KMS-11 (cell line): Measurements from ENCODE around the gene CCDC188.
A peak's percentile ranks its signal among the peaks of the same experiment; 100 is the strongest.

Experiments
- H2AFZ ChIP-seq: fragments of 200-600 bp; sonication (generic); 2 replicates; pipeline ENCODE4 v1.6.1; 2016; ENCODE audit warnings: antibody characterized with exemption, mixed run types, low read depth
- H3K27ac ChIP-seq: fragments of 200-600 bp; sonication (generic); 2 replicates; pipeline ENCODE4 v1.6.1; 2016; ENCODE audit warnings: mild to moderate bottlenecking, mixed run types
- H3K27me3 ChIP-seq: fragments of 200-600 bp; sonication (generic); 2 replicates; pipeline ENCODE4 v1.6.1; 2017; ENCODE audit warnings: mild to moderate bottlenecking, low read depth, mixed run types, moderate library complexity; ENCODE audit not compliant: insufficient read depth
- H3K36me3 ChIP-seq: fragments of 200-600 bp; sonication (generic); 2 replicates; pipeline ENCODE4 v1.6.1; 2017; ENCODE audit warnings: mild to moderate bottlenecking, mixed run types; ENCODE audit not compliant: insufficient read depth
- H3K4me1 ChIP-seq: fragments of 200-600 bp; sonication (generic); 2 replicates; pipeline ENCODE4 v1.6.1; 2016; ENCODE audit warnings: mild to moderate bottlenecking, low read depth, mixed run types; ENCODE audit not compliant: poor library complexity, severe bottlenecking
- H3K4me2 ChIP-seq: fragments of 200-600 bp; sonication (generic); 2 replicates; pipeline ENCODE4 v1.7.0; 2016; ENCODE audit warnings: mild to moderate bottlenecking, mixed run types
- H3K4me3 ChIP-seq: fragments of 200-600 bp; sonication (generic); IDR thresholded peaks from 2 replicates; pipeline ENCODE4 v1.6.1; 2017; ENCODE audit warnings: low read depth, low read length, mixed read lengths; ENCODE audit not compliant: insufficient read depth
- H3K79me2 ChIP-seq: fragments of 200-600 bp; sonication (generic); 2 replicates; pipeline ENCODE4 v1.6.1; 2016; ENCODE audit warnings: low read depth, mixed run types; ENCODE audit not compliant: insufficient read depth
- H3K9ac ChIP-seq: fragments of 200-600 bp; sonication (generic); 2 replicates; pipeline ENCODE4 v1.6.1; 2016; ENCODE audit warnings: mild to moderate bottlenecking, mixed run types
- H4K20me1 ChIP-seq: fragments of 200-600 bp; sonication (generic); 2 replicates; pipeline ENCODE4 v1.6.1; 2016; ENCODE audit warnings: mild to moderate bottlenecking, mixed run types; ENCODE audit not compliant: insufficient read depth
- CTCF ChIP-seq: fragments of 200-600 bp; sonication (generic); conservative IDR thresholded peaks from 2 replicates; pipeline ENCODE4 v1.6.1; 2017; ENCODE audit warnings: low read depth, mild to moderate bottlenecking, antibody characterized with exemption, low read length, moderate library complexity, mixed read lengths

The CCDC188 gene

GRCh38 chr22:20135265-20135664, 15.6 kb downstream of the CCDC188 start:
- Histone ChIP-seq H3K4me2 (no peak overlapping the region), H2AFZ (no peak overlapping the region), H4K20me1 (no peaks in the 10 kb centered on the region), H3K4me3 (no peak overlapping the region), H3K27me3 (no peaks in the 10 kb centered on the region), H3K36me3 (no peaks in the 10 kb centered on the region), H3K4me1 (peaks cover 5% of the 10 kb centered on the region), H3K27ac (no peak overlapping the region), H3K79me2 (peaks cover 7% of the 10 kb centered on the region; the same call in 1 of the 2 replicates), H3K9ac (no peak overlapping the region)
- TF ChIP-seq CTCF, result no peak

GRCh38 chr22:20133930-20134549, 16.8 kb downstream of the CCDC188 start:
- Histone ChIP-seq H3K27ac (no peak overlapping the region), H3K79me2 (peaks cover 7% of the 10 kb centered on the region; the same call in 1 of the 2 replicates), H3K27me3 (no peaks in the 10 kb centered on the region), H3K4me3 (no peak overlapping the region), H3K36me3 (no peaks in the 10 kb centered on the region), H3K4me2 (no peak overlapping the region), H3K4me1 (peaks cover 12% of the 10 kb centered on the region), H4K20me1 (no peaks in the 10 kb centered on the region), H3K9ac (no peak overlapping the region), H2AFZ (no peak overlapping the region)
- no peak for TF ChIP-seq CTCF

GRCh38 chr22:20132686-20133246, 18.1 kb downstream of the CCDC188 start:
- Histone ChIP-seq H3K79me2 (peaks cover 7% of the 10 kb centered on the region; the same call in 1 of the 2 replicates), H3K9ac (peak overlapping the region; percentile 30; the same call in 1 of the 2 replicates), H3K4me2 (peak overlapping the region; percentile 76), H3K36me3 (no peaks in the 10 kb centered on the region), H4K20me1 (peaks cover 4% of the 10 kb centered on the region; the same call in 1 of the 2 replicates), H3K27me3 (no peaks in the 10 kb centered on the region), H2AFZ (no peak overlapping the region), H3K4me1 (peaks cover 17% of the 10 kb centered on the region), H3K27ac (no peak overlapping the region), H3K4me3 (no peak overlapping the region)
- TF ChIP-seq CTCF, result no peak

GRCh38 chr22:20131859-20132685, 18.8 kb downstream of the CCDC188 start:
- peaks cover 17% of the 10 kb centered on the region for H3K4me1 ChIP-seq
- peak overlapping the region; percentile 30; the same call in 1 of the 2 replicates for H3K9ac ChIP-seq
- H3K79me2 ChIP-seq, result peaks cover 7% of the 10 kb centered on the region; the same call in 1 of the 2 replicates
- no peak overlapping the region for H3K4me3 ChIP-seq
- H3K36me3 ChIP-seq, result no peaks in the 10 kb centered on the region
- peaks cover 4% of the 10 kb centered on the region; the same call in 1 of the 2 replicates for H4K20me1 ChIP-seq
- no peak for TF ChIP-seq CTCF
- no peak overlapping the region for H3K27ac ChIP-seq
- peak overlapping the region; percentile 76 for H3K4me2 ChIP-seq
- H2AFZ ChIP-seq, result peak overlapping the region; percentile 47
- no peaks in the 10 kb centered on the region for H3K27me3 ChIP-seq
